C4-2B (cell line): ENCODE results near the gene FAM3A.

Experiments used
- CTCF ChIP-seq: fragments of 450-650 bp; conservative IDR thresholded peaks from 2 replicates; pipeline ENCODE4 v1.5.1; 2017; ENCODE audit warnings: mild to moderate bottlenecking
- ZFX ChIP-seq: fragments of 450-650 bp; IDR thresholded peaks from 2 replicates; pipeline ENCODE4 v1.6.1; 2017

GRCh38 chrX:154477891-154478477, 38.0 kb downstream of the FAM3A start:
- TF ChIP-seq CTCF (no peak), ZFX (no peak)
